Measurements from ENCODE around the gene IL27RA.

DNA sequence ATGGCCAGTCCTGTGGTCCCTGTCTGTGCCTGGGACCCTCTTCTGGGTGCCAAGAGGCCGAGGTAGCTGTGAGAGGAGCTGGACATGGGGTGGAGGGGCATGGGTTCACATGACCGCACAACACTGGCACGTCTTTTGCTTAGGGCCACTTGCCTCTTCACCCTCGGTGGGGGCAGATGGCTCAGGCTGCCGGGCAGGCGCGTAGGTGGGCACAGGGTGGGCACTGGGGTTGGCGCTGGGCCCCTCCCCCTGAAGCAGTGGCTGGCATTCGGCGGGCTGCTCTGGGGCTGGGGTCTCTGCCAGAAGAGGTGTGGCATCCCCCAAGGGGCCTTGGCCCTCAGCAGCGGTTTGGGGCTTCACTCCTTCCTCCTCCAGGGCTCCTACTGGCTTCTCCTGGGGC lies 21.9 kb downstream of the IL27RA start:
- TF ChIP-seq YY1 (IDR thresholded peaks at IDR 0.05; ENCODE audit: insufficient read depth, insufficient read length), result no peak
- no peak for TF ChIP-seq ZNF274 (IDR thresholded peaks at IDR 0.05; ENCODE audit: low read depth, low read length)
- no peak for TF ChIP-seq SUZ12 (IDR thresholded peaks at IDR 0.05; ENCODE audit: extremely low read depth, insufficient read depth, insufficient read length)

All from NT2/D1 (cell line).